ENCODE results near the gene MAP2K3.

The MAP2K3 gene

DNA sequence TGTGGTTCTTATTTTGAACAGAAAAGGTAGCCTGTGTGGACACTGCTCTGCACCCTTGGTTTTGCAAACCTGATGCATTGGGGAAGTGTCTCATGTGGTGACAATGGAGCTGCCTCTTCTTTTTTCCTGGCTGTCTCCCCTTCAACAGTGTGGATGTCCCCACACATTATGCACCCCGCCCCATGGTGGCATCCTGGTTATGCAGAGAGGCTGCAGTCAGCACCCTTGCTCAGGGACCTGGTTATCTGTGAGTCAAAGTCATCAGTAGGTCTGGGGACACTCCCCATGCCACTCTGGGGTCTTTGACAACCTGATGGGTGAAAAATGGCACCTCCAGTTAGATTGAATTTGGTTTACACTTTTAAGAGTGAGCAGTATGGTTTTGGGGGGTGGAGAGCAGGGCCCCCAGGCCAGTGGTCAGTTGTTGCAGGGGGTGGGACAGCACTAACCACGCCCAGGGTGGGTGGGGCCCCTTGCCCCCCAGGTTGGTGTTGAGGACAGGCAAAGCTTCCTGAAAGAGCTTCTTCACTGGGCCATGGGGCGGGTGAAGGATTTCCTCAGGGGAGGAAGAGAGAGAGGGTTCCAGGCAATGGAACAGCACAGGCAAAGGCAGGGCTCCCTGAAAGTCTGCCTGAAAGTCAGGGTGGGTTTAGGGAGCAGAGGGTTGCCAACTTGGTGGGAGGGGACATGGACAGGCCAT lies 67.0 kb downstream of the MAP2K3 start:
- DNase-seq (ENCODE audit: low spot score): no peak

DNA sequence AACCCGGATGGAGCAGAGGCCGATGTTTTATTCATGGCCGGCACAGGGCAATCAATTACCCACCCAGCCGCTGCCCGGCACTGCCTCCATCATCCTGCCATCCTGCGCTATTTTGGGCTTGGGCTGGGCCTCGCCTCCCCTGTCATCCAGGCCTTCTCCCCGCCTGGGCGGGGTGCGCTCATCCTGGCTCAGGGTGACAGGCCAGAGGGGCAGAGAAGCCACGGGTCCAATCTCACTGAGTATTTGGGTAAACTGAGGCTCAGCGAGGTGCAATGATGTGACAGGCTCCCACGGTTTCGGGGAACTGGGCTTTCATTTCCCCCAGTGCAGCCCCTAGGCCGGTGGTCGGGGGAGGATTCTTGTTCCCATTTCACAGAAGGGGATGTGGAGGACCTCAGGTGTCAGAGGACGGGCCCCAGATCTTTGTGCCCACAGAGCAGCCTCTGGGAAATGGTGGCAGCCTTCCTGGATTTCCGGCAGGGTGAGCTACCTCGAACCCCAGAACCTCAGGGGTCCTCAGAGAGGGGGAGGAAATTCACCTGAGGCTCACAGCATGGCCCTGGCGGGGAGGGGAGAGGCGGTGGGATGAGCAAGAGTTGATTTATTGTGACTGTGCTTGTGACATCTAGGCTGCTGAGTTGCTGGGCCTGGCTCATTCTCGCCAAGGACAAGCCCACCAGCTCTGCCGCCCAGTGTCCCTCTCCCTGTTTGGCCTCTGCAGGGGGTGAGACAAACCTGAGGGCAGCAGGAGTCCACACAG lies 67.9 kb downstream of the MAP2K3 start:
- DNase-seq (ENCODE audit: low spot score): no peak

DNA sequence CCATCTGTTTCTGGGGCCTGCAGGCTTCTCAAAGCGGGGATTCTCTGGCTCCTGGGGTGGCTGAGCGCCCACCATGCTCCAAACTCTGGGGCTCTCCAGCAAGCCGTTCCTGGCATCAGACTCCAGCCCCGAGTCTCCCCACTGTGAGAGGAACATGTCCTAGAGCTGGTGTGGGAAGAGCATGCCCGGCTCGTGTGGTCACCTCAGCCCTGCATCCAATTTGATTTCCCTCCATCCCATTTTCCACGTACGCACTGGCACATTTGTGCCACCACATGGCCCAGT lies 68.4 kb downstream of the MAP2K3 start:
- no peak for DNase-seq (ENCODE audit: low spot score)

DNA sequence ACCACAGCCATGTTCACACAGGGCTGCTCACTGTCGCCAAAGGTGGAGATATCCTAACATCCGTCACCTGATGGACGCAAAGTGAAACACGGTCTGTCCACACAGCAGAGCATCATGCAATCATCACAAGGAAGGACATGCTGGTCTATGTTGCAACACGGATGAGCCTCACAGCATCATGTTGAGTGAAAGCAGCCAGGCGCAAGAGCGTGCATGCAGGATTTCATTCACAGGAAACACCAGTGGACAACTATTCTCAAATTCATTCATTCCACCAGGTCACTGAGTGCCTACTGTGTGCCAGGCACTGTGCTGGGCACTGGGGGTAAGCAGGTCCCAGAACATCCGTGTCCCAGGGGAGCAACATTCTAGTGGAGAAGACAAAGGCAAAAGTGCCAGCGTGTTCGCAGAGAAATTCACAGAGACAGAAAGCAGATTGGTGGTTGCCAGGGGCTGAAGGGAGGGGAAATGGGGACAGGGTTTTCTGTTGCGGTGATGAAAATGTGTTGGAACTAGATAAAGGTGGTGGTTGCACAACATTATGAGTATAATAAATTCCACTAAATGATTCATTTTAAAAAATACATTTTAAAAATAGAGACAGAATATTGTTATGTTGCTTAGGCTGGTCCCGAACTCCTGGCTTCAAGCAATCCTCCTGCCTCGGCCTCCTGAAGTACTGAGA lies 69.0 kb downstream of the MAP2K3 start:
- DNase-seq (ENCODE audit: low spot score): no peak

DNA sequence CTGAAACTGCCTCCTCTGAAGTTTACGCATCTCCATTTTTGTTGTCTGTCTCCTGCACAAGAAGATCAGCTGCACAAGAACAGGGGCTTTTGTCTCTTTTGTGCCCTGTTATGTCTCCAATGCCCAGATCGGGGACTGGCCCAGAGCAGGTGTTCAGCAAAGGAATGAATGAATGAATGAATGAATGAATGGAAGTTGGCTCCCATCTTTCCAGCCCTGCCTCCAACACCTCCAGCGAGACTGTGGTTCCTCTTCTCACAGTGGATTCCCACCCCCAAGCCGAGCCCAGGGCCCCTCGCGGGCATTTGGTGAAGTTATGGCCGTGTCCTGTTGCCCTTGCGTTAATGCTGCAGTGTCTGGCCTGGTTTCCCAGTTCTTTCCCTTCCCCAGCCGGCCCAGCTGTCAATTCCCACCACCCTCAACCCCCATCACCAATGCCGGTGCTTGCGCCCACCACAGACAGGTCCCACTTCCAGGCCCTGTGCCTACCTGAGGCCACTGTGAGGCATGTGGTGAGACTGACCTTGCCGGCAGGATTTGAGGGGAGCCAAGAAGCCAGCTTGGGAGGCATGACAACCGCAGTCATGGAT lies 70.4 kb downstream of the MAP2K3 start:
- no peak for DNase-seq (ENCODE audit: low spot score)

DNA sequence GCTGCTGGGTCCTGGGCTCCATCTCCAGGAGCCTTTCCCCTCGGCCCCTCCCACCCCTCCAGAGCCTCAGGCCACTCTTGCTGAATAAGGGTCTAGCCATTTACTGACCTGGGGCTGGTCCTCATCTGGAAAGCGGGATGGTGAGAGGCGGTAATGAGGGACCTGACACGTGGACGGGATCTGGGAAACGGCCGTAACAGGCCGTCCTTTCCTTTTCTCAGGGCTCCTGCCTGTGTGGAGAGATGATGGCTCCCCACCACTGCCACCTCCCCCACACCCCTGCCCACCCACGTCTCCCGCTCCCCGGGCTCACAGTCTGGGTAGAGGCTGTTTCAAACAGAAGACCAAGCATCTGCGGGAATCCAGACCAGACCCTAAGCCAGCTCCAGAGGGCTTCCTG lies 71.1 kb downstream of the MAP2K3 start:
- no peak for DNase-seq (ENCODE audit: low spot score)

DNA sequence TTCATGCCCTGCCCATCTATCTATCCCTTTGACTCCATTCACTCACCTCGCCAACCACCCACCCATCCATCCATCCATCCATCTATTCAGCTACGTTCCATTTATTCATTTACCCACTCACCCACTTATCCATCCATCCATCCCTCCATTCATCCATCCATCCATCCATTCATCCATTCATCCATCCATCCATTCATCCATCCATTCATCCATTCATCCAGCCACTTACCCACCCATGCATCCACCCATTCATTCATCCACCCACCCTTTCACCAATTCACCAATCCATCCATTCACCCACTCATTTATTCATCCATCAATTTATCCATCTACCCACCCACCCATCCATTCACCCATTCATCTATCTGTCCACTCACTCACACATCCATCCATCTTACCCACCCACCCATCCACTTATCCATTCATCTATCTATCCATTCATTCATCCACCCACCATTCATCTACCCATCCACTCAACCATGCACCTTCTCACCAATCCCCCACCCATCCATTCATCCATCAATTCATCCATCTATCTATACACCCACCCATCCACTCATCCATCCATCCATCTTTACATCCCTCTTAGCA lies 72.1 kb downstream of the MAP2K3 start:
- no peak for DNase-seq (ENCODE audit: low spot score)

DNA sequence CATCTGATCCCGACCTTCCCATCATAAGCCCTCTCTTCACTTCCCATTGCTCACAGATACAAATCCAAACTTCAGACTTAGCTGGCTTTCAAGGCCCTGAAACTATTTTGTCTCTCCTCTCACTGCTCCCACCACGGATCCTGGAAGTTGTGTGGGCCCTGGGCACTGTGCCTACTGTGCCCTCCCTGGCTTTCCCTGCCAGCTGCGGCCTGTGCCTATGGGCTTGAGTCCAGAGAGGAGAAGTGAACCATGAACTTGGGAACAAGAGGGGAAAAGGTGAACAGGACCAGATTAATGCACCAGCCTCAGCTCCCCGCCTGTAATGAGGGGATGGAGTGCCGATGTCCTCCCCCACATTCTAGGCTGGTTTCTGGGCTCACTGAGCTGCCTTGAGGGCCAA lies 72.8 kb downstream of the MAP2K3 start:
- no peak for DNase-seq (ENCODE audit: low spot score)

DNA sequence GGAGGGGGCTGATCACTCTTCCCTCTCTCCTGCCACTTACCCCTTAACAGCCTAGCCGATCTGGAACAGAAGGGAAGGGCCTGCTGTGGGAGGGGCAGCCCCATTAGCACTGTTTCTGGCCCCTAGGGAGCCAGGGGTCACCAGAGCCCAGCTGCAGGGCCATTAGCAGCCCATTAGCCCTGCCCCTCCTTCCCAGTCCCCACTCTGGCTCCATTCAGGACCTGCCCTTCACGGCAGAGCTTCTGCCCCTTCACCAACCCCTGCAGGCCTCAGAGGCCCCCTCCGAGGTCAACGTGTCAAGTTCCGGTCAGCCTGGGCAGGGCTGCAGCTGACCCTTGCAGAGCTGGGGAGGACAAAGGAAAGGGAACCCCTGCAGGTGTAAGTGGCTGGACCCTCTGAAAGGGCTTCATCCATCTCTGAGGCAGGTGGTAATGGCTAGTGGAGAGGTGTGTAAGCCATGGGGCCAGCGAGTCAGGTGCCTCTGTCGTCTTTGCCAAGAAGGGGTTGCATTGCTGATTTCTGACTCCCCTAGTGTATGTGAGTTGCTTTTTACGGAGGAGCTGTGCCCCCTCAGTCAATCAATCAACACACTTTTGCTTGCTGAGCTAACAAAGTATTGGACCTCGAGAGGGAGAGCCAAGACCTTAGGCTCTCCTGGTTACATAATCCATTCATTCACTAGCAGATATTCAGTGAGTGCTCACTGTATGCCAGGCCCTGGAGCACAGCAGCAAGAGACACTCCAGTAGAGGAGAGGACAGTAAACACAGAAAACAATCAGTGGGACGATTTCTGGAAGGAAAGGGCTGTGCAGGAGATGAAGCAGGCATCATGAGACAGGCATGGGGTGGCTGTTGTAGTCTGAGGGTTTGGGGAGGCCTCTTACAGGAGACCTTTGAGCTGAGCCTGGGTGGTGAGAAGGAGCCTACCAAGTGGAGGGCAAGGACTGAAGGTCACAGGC lies 73.5 kb downstream of the MAP2K3 start:
- no peak for DNase-seq (ENCODE audit: low spot score)

DNA sequence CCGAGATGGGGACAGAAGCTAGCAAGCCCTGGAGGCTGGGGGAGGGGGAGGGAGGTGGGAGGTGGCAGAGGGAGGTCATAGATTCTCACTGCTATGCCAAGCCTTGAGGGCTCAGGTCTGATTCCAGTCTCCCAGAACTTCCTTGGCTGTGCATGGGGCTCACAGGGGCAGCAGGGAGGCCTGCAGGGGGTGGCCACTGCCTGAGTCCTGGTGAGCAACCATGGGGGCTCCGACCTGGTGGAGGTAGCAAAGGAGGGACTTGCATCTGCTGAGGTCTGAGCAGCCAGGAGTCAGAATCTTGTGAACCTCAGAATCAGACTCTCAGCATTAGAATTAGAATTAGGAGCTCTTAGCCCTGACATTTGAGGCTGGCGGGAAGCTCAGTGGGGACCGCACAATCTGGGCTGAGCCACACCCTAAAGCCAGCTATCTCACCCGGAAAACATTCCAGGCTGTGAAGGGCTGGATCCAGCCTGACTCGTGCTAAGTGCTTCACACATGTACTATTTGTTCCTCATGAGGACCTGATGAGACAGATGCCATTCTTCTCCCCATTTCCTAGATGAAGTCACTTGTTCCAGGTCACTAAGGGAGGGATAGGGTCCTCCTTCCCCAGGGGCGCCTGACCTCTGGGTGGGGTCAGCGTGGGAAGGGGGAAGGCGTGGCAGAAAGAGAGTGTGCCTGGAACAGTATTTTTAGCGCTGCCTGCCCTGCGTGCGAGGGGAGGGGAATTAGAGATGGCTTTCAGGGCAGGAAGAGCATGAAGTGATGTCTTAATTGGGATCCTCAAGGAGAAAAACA lies 74.4 kb downstream of the MAP2K3 start:
- DNase-seq (ENCODE audit: low spot score): no peak

DNA sequence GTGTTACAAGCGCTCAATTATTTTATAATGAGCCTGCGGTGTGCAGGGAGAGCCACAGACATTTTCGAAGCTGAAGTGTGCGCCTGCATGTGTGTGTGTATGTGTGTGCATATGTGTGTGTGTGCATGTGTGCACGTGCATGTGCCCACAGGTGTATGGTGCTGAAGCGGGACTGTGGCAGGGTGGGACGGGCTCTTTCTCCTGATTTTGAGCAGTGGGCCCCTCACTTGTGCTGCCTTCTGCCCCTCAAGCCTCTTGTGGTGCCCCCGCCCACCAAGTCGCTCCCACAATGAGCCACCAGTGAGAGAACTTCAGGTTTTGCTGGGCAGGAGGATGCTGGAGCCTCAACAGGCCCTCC lies 75.0 kb downstream of the MAP2K3 start:
- no peak for DNase-seq (ENCODE audit: low spot score)

DNA sequence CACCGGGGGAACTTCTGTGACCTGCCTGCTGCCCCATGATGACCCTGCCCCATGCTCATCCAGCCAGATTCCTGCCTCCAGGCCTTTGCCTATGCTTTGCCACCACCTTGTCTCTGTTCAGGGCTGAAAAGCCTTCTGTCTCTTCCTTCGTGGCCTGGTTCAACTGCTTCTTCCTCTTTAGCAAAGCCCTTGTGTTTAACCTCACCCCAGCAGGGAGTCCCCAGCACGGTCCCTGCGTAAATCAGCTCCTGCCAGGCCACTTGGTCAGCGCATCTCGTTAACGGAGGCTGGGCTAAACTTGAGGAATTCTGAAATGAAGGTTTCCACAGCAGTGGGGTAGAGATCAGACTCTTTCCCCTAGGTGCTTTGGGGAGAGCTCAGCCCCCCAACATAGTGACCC lies 75.5 kb downstream of the MAP2K3 start:
- DNase-seq (ENCODE audit: low spot score): no peak

DNA sequence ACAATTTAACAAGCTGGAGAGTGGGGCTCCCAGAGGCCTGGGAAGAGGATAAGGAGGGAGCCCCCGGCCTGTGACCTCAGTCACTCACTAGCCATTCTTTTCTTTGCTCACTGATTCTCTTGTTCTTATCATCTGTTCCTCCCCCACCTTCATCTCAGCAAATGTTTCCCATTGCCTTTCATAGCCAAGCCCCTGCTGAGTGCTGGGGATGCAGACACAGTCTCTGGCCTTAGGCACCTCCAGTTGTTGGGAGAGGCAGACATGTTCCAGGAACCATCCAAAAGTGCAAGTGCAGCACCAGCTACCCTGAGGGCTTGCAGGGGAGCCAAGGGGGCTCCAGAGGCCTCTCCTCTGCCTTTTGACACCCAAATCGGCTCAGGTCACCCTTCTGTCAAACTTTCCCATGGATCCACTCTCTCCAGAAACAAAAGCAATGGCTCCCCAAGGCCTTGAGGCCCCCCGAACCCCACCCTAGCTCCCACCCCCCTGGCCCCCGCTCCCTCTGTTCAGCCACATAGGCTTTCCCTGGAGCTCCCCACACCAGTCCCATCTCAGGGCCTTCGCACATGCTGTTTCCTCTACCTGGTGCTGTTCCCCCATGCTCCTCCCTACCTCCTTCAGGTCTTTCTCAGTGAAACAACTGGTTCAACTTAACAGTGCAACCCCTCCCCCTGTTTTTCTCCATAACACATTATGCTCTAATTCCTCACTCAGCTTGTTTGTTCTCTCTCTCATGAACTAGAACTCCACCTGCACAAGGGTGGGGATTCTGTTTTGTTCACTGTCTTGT lies 76.7 kb downstream of the MAP2K3 start:
- DNase-seq (ENCODE audit: low spot score): no peak

DNA sequence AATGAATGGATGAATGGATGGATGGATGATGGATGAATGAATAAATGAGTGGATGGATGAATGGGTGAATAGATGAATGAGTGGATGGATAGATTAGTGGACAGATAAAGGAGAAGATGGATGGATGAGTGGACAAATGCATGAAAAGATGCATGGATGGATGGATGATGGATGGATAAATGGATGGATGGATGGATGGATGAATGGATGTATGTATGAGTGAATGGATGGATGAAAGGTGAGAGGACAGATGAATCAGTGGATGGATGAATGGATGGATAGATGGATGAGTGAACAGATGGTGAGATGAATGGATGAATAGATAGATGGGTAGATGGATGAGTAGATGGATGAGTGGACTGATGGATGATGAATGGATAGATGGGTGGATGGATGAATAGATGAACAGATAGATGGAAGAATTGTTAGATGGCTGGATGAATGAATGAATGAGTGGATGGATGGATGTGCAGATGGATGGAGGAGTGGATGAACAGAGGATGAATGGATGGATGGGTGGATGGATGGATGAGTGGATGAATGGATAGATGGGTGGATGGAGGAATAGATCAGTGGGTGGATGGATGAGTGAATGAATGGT lies 77.9 kb downstream of the MAP2K3 start:
- DNase-seq (ENCODE audit: low spot score): no peak

DNA sequence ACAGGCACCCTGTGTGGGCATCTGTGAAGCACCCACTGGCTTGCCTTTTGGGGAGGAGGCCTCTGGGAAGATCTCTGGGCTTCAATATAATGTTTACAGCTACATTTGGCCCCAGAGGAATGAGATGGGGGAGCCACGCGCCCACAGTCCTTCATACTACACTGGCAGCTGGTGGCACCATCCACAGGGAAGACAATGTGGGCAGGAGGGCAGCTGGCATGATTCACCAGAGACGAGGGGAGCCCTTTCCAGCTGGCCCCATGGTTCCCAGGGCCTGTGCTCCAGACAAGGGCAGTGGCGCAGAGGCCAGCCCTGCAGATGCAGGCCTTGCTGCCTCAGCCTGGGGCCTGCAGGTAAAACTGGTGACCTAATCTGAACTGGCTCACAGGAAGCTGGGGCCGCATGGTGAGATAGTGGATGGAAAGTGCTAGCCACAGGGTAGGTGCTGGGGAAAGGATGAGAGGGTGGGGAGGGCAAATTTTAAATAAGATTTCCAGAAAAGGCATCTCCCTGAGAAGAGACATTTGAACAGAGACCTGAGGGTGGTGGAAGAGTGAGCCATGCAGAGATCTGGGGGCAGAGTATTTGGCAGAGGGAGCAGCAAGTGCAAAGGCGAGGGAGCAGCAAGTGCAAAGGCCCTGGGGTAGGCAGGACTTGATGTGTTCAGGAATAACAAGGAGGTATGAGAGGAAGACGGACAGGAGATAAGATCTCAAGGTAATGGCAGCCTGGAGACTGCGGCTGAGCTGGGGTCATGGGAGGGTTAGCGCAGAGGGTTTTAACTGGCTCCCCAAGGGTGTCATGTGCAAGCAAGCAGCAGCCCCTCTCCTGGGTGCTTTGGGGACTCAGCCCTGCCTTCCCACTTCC lies 79.5 kb downstream of the MAP2K3 start:
- DNase-seq (ENCODE audit: low spot score): no peak

All from germinal center (tissue), 1 donor.